Activated CD8-positive, alpha-beta T cell treated with anti-CD3 and anti-CD28 coated beads for 36 hours (primary cell): ENCODE results near the gene OR5L1. TPM values are rescaled to one million over a fixed set of nuclear protein-coding genes. Genes with fewer than 3 reads are reported as not detected.

ENCODE experiments used
- ATAC-seq: fragments of 200-7000 bp; cut with Tn5 transposase; one replicate; pipeline ENCODE4 v1.10.0; 2021; ENCODE audit warnings: mild to moderate bottlenecking, moderate library complexity
- CTCF ChIA-PET: fragments of 350-600 bp; sonication (Branson Sonifier 250); formaldehyde crosslinking; loops from one replicate; lab custom pipeline; 2021; ENCODE audit warnings: antibody characterized with exemption; lab: Charles Lee
- POLR2A ChIA-PET: fragments of 350-600 bp; sonication (Branson Sonifier 250); formaldehyde crosslinking; loops from one replicate; lab custom pipeline; 2021; ENCODE audit warnings: antibody characterized with exemption; lab: Charles Lee
- DNase-seq: peaks from one replicate; pipeline ENCODE4 v3.0.0-alpha.2; 2020
- H3K27ac Mint-ChIP-seq: one replicate; pipeline ENCODE4 v1.8.0; 2021; ENCODE audit warnings: mild to moderate bottlenecking, mixed read lengths
- H3K27me3 Mint-ChIP-seq: one replicate; pipeline ENCODE4 v1.8.0; 2021; ENCODE audit warnings: mixed read lengths
- H3K36me3 Mint-ChIP-seq: one replicate; pipeline ENCODE4 v1.8.0; 2021; ENCODE audit warnings: low read depth, mixed read lengths
- H3K4me1 Mint-ChIP-seq: one replicate; pipeline ENCODE4 v1.8.0; 2021; ENCODE audit warnings: low read depth, mixed read lengths
- H3K4me3 Mint-ChIP-seq: one replicate; pipeline ENCODE4 v1.8.0; 2021; ENCODE audit warnings: mild to moderate bottlenecking, moderate library complexity, mixed read lengths
- H3K9me3 Mint-ChIP-seq: one replicate; pipeline ENCODE4 v1.8.0; 2021; ENCODE audit warnings: mixed read lengths
- intact Hi-C: fragments of 100-400 bp; cut with micrococcal nuclease; formaldehyde crosslinking; loops from one replicate; pipeline ENCODE4 v1.10.0; 2022
- total RNA-seq, 2 experiments: library from RNA; stranded (reverse); gene quantifications; one replicate each; pipeline ENCODE4 v1.2.3, GENCODE V29; 2021
- TF ChIP-seq, protein P1 (sequence below): fragments of 200-600 bp; IDR thresholded peaks from one replicate; pipeline ENCODE4 v1.8.0; 2022; ENCODE audit warnings: antibody characterized with exemption, mild to moderate bottlenecking

The OR5L1 gene
- not detected for total RNA-seq

DNA sequence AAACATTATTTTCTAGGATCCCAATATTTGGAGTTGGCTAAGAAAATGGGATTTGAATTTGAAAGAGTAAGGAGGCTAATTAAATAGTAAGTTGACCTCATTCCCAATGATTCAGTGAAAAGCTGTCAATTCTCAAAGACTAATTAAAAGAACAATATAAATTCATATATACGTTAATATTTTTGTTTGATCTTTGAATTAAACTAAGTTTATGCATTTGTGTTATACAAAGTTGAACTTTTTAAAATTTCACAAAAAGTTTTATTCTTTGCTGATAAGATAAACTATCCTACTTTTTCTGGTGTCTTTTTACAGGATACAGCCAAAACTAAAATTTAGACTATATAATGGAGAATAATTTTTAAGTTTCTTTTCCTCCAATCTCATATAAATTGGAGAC is at the start of gene OR5L1:
TSS of gene OR5L1 (plus strand) at position 301 of the 400 bp plus-strand sequence. CDS start 100 bp downstream, outside the sequence.
- no peaks in the 10 kb centered on the region for H3K4me1 Mint-ChIP-seq
- ATAC-seq (no peak), DNase-seq (no peak)
- no peak within 1 kb of the TSS for H3K4me3 Mint-ChIP-seq
- intact Hi-C loops = no loop called here
- TF ChIP-seq, protein P1, sequence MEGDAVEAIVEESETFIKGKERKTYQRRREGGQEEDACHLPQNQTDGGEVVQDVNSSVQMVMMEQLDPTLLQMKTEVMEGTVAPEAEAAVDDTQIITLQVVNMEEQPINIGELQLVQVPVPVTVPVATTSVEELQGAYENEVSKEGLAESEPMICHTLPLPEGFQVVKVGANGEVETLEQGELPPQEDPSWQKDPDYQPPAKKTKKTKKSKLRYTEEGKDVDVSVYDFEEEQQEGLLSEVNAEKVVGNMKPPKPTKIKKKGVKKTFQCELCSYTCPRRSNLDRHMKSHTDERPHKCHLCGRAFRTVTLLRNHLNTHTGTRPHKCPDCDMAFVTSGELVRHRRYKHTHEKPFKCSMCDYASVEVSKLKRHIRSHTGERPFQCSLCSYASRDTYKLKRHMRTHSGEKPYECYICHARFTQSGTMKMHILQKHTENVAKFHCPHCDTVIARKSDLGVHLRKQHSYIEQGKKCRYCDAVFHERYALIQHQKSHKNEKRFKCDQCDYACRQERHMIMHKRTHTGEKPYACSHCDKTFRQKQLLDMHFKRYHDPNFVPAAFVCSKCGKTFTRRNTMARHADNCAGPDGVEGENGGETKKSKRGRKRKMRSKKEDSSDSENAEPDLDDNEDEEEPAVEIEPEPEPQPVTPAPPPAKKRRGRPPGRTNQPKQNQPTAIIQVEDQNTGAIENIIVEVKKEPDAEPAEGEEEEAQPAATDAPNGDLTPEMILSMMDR = no peak
- H3K27ac Mint-ChIP-seq = no peak within 1 kb of the TSS
- H3K9me3 Mint-ChIP-seq = peaks cover 27% of the 10 kb centered on the region
- POLR2A ChIA-PET = no interaction called here
- no peaks in the 10 kb centered on the region for H3K36me3 Mint-ChIP-seq
- no peaks in the 10 kb centered on the region for H3K27me3 Mint-ChIP-seq
- CTCF ChIA-PET = no interaction called here

DNA sequence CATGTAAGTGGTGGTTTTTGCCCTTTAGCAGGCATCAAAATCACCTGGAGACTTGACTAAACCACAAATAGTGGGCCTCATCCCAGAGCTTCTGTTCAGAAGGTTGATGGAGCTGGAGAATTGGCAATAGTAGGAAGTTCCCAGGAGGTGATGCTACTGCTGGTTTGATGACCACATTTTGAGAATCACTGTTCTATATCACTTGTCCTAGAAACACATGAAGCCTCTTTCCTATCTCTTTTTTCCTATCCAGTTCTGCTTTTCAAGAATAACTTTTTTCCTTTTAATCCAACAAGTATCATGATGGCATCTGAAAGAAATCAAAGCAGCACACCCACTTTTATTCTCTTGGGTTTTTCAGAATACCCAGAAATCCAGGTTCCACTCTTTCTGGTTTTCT is 38.0 kb upstream of the OR5L1 start, which contains the start of gene OR5D13:
TSS of gene OR5D13 (plus strand) at position 301 of the 400 bp plus-strand sequence. CDS start at position 301, 0 bp downstream.
- Mint-ChIP-seq H3K36me3 (no peaks in the 10 kb centered on the region), H3K4me1 (no peaks in the 10 kb centered on the region), H3K4me3 (no peak within 1 kb of the TSS), H3K27me3 (no peaks in the 10 kb centered on the region), H3K9me3 (peaks cover 12% of the 10 kb centered on the region), H3K27ac (no peak within 1 kb of the TSS)
- TF ChIP-seq, protein P1 = no peak
- intact Hi-C loops = no loop called here
- ATAC-seq (no peak), DNase-seq (no peak)
- CTCF ChIA-PET = no interaction called here
- POLR2A ChIA-PET = no interaction called here

DNA sequence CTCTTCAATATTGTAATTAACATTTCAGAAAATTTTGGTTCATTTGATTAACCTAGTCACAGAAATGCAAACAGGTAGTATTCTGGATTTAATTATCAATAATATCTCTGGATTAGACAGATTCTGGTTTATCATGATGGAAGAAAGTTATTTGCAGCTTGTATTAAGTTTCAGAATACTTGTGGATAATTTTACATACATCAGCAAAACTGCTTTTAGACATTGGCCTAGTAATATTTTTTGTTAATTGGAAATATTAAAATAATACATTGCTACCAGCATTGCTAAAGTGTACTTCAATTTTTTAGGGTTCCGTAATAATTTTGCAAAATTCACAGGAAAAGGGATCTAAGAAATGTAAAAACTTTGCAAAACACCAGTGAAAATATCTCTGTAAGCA is 19.6 kb upstream of the OR5L1 start:
- Mint-ChIP-seq H3K36me3 (no peaks in the 10 kb centered on the region), H3K27me3 (no peaks in the 10 kb centered on the region), H3K27ac (no peak overlapping the region), H3K4me3 (no peak overlapping the region), H3K4me1 (no peaks in the 10 kb centered on the region), H3K9me3 (peaks cover 18% of the 10 kb centered on the region)
- intact Hi-C loops = no loop called here
- DNase-seq (no peak), ATAC-seq (no peak)
- CTCF ChIA-PET = no interaction called here
- POLR2A ChIA-PET = no interaction called here
- TF ChIP-seq, protein P1 = no peak

DNA sequence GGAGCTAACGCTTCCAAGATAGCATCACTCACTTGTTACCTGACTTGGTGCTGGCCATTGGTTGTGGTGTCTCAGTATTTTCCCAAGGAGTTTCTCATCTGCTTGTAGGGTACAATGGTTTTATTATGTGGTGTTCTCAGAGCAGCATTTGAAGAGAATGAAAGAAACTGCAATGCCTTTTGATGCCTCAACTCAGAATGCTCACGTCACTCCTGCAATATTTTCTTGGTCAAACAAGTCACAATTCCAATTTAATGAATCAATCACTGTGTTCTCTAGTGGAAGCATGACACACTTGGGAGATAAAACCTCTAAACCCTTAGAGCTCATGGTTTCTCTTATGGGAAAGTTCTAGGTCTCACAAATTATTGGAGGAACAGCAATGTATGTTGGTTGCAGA is 17.8 kb upstream of the OR5L1 start:
- peaks cover 13% of the 10 kb centered on the region for H3K9me3 Mint-ChIP-seq
- TF ChIP-seq, protein P1 = no peak
- POLR2A ChIA-PET = no interaction called here
- H3K27ac Mint-ChIP-seq = no peak overlapping the region
- no peak overlapping the region for H3K4me3 Mint-ChIP-seq
- intact Hi-C loops = no loop called here
- no peaks in the 10 kb centered on the region for H3K27me3 Mint-ChIP-seq
- no peaks in the 10 kb centered on the region for H3K36me3 Mint-ChIP-seq
- CTCF ChIA-PET = no interaction called here
- DNase-seq (no peak), ATAC-seq (no peak)
- no peaks in the 10 kb centered on the region for H3K4me1 Mint-ChIP-seq

DNA sequence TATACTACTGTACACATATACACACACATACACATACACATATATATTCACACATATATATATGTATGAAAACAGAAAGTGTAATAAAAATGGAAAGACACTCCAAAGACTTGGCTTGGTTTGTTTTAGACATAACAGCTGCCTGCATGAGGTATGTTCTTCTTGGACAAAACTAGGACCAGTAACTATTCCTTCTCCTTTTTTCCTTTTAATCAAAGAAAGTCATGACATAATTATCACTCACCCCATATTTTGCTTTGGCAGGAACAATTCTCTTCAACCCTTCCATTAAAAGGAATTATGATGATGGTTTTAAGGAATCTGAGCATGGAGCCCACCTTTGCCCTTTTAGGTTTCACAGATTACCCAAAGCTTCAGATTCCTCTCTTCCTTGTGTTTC is 15.9 kb upstream of the OR5L1 start, which contains the start of gene OR5D14:
TSS of gene OR5D14 (plus strand) at position 301 of the 400 bp plus-strand sequence. CDS start at position 301, 0 bp downstream.
- intact Hi-C loops = no loop called here
- Mint-ChIP-seq H3K27ac (no peak within 1 kb of the TSS), H3K27me3 (no peaks in the 10 kb centered on the region), H3K36me3 (no peaks in the 10 kb centered on the region), H3K9me3 (peaks cover 24% of the 10 kb centered on the region), H3K4me3 (no peak within 1 kb of the TSS), H3K4me1 (no peaks in the 10 kb centered on the region)
- ATAC-seq (no peak), DNase-seq (no peak)
- ChIA-PET CTCF (no interaction called here), POLR2A (no interaction called here)
- TF ChIP-seq, protein P1 = no peak
